A673 (cell line): ENCODE measurements around the gene APEX1.

Experiments
- EZH2 ChIP-seq: fragments of 200-600 bp; sonication (generic); IDR thresholded peaks from 2 replicates; pipeline ENCODE4 v1.6.1; 2017; ENCODE audit warnings: borderline replicate concordance, low read depth, mild to moderate bottlenecking, mixed read lengths, antibody characterized with exemption, low read length; ENCODE audit not compliant: poor library complexity, severe bottlenecking
- TF ChIP-seq, protein P1 (sequence below): fragments of 300-800, 200-600 bp; sonication (generic); conservative IDR thresholded peaks from 2 replicates; pipeline ENCODE4 v1.5.1; 2017; ENCODE audit warnings: low read depth, mild to moderate bottlenecking, antibody characterized with exemption, low read length, moderate library complexity, mixed read lengths

DNA sequence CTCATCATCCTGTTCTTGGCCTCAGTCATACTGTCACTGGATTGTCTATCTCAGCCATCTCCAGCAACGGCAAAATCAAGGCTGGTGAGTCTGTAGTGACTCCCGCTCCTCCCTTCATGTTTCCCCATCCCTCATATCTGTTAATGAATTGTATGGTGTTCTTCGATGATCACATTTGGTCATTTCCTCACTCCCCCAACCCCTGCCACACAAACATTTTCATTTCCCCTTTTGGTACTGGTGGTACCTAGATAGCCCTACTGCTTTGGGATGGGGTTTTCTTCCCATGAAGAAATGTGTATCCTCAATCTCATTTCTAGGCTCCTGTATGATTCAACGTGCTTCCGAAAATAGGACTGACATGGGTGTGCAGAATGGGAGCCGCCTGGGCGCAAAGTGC lies 16.4 kb upstream of the APEX1 start:
- TF ChIP-seq, protein P1, sequence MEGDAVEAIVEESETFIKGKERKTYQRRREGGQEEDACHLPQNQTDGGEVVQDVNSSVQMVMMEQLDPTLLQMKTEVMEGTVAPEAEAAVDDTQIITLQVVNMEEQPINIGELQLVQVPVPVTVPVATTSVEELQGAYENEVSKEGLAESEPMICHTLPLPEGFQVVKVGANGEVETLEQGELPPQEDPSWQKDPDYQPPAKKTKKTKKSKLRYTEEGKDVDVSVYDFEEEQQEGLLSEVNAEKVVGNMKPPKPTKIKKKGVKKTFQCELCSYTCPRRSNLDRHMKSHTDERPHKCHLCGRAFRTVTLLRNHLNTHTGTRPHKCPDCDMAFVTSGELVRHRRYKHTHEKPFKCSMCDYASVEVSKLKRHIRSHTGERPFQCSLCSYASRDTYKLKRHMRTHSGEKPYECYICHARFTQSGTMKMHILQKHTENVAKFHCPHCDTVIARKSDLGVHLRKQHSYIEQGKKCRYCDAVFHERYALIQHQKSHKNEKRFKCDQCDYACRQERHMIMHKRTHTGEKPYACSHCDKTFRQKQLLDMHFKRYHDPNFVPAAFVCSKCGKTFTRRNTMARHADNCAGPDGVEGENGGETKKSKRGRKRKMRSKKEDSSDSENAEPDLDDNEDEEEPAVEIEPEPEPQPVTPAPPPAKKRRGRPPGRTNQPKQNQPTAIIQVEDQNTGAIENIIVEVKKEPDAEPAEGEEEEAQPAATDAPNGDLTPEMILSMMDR = no peak
- no peak for TF ChIP-seq EZH2
